Measurements from ENCODE around the gene EIF4G3. TPM values are rescaled to one million over a fixed set of nuclear protein-coding genes. Genes with fewer than 3 reads are reported as not detected.

EIF4G3 gene
- total and polyA plus RNA-seq, 9 of the 15 experiments (the other 6 are each of a cell fraction or from before 2014, with no cell fraction given), result 6.7 to 40.5 (median 32.1) TPM

- no peak for TF ChIP-seq ZNF143 (CRISPR knock-in tag; IDR thresholded peaks at IDR 0.05)
- no peak; the same call in 1 of the 2 replicates for TF ChIP-seq E2F5 (CRISPR knock-in tag; IDR thresholded peaks at IDR 0.05)
- no peak for TF ChIP-seq ZNF274 (IDR thresholded peaks at IDR 0.05; ENCODE audit: borderline replicate concordance, low read depth, low read length)
- TF ChIP-seq LARP7 (IDR thresholded peaks at IDR 0.05), result no peak
- TF ChIP-seq PTBP1 (IDR thresholded peaks at IDR 0.05; ENCODE audit: low read depth, low read length), result no peak
- TF ChIP-seq SRSF1 (IDR thresholded peaks at IDR 0.05; ENCODE audit: low read depth, low read length), result no peak
- TF ChIP-seq GTF2B (IDR thresholded peaks at IDR 0.05; ENCODE audit: extremely low read depth, insufficient read length), result no peak
- TF ChIP-seq MYNN (IDR thresholded peaks at IDR 0.05), result no peak; the same call in 1 of the 2 replicates
- TF ChIP-seq MYNN (CRISPR knock-in tag; IDR thresholded peaks at IDR 0.05), result no peak
- no peak for TF ChIP-seq EGR1 (conservative IDR thresholded peaks at IDR 0.05)
- TF ChIP-seq SAFB2 (IDR thresholded peaks at IDR 0.05; ENCODE audit: borderline replicate concordance, low read depth, low read length, severe bottlenecking), result no peak
- TF ChIP-seq DIDO1 (tag; IDR thresholded peaks at IDR 0.05; ENCODE audit: low read depth), result peak; percentile 19; the same call in 1 of the 2 replicates
- no peak for TF ChIP-seq ZNF280A (IDR thresholded peaks at IDR 0.05; ENCODE audit: low read depth, partially characterized antibody)
- TF ChIP-seq ZNF384 (IDR thresholded peaks at IDR 0.05; ENCODE audit: low read depth, low read length), result 0 out of 2 replicates have a peak, but pooled peaks have one; percentile 28
- peak; percentile 94 for TF ChIP-seq MEF2A (IDR thresholded peaks at IDR 0.05; ENCODE audit: control insufficient read depth, low read depth, low read length)
- no peak for TF ChIP-seq ZBTB5 (IDR thresholded peaks at IDR 0.05)
- no peak for TF ChIP-seq RNF219 (CRISPR knock-in tag; IDR thresholded peaks at IDR 0.05)
- no peak for TF ChIP-seq HLTF (IDR thresholded peaks at IDR 0.05)
- peak; percentile 23 for TF ChIP-seq FOS (IDR thresholded peaks at IDR 0.05; ENCODE audit: extremely low read depth, insufficient read length)
- TF ChIP-seq SIRT6 (IDR thresholded peaks at IDR 0.05; ENCODE audit: low read depth, low read length), result no peak
- TF ChIP-seq KDM4B (IDR thresholded peaks at IDR 0.05; ENCODE audit: borderline replicate concordance in 2 of 2, low read depth in 1 of 2), result no peak; a peak in 1 of 4 replicates
- no peak for TF ChIP-seq ZNF282 (CRISPR knock-in tag; IDR thresholded peaks at IDR 0.05)
Measured at GRCh38 chr1:21022279-21023040, 154.2 kb downstream of the EIF4G3 start (continued).

Measured in K562 (cell line).